Measurements from ENCODE around the gene DNAJB6. TPM values are rescaled to one million over a fixed set of nuclear protein-coding genes. Genes with fewer than 3 reads are reported as not detected.

The DNAJB6 gene
- total and polyA plus RNA-seq, 2 of the 4 experiments (the other 2 are of a cell fraction), result 93.4 to 165 TPM

DNA sequence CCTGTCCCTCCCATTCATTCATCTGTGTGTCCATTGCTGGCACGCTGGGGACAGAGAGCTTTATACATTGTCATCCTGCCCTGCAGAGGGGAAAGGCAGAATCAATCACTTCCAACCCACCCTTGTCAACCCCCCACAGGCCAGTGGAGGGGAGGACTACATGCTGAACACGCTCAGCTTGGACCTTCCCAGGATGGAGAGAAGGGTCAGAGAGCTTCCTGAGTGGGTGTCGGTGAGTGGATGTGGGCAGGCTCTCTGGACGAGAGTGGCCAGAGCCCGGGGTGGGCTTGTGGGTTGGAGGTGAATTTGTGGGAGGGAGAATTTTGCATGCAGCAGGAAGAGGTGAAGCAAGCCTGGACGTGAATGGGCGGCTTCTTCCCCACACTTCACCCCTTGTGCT is 93.9 kb downstream of the DNAJB6 start:
- no peak overlapping the region for H2BK20ac ChIP-seq (ENCODE audit: low read depth, low read length)
- H2BK5ac ChIP-seq (ENCODE audit: low read depth, low read length, poor library complexity, severe bottlenecking), result no peak overlapping the region
- ATAC-seq (ENCODE audit: low read depth) (no peak), DNase-seq (no peak)
- no peak overlapping the region for H2AFZ ChIP-seq (replicated peaks; ENCODE audit: low read length, poor library complexity)
- intact Hi-C loops (cut with micrococcal nuclease), result no loop called here
- no peak overlapping the region for H3K14ac ChIP-seq (replicated peaks; ENCODE audit: low read depth, low read length)
- no peak overlapping the region for H3K4me2 ChIP-seq (ENCODE audit: low read depth, low read length)
- ChIA-PET CTCF (no interaction called here), POLR2A (ENCODE audit: unreplicated experiment) (no interaction called here)
- no peak overlapping the region for H2AK9ac ChIP-seq (replicated peaks; ENCODE audit: low read depth, low read length, poor library complexity)
- BruUV-seq (replicated peaks), result no TSS peak
- H4K91ac ChIP-seq (ENCODE audit: insufficient read depth, low read depth, low read length), result no peak overlapping the region
- H2BK120ac ChIP-seq (ENCODE audit: low read depth, low read length), result no peak overlapping the region
- H3K9ac ChIP-seq (ENCODE audit: low read depth, low read length), result no peak overlapping the region
- H3K27me3 ChIP-seq (ENCODE audit: control insufficient read depth, insufficient read depth, low read length), result no peaks in the 10 kb centered on the region
- H3K18ac ChIP-seq (ENCODE audit: low read depth, low read length), result no peak overlapping the region
- H4K8ac ChIP-seq (ENCODE audit: low read depth in 2 of 2, low read length in 2 of 2), result no peak overlapping the region
- no peak overlapping the region for H3K4ac ChIP-seq (ENCODE audit: low read depth, low read length)
- dilution Hi-C loops (cut with HindIII; ENCODE audit: low sequenced_read_pairs, unreplicated experiment), result no loop called here
- H3K23ac ChIP-seq (ENCODE audit: low read depth, low read length), result no peak overlapping the region
- no peak overlapping the region for H2BK15ac ChIP-seq (ENCODE audit: low read depth, low read length)
- no peak overlapping the region for H4K5ac ChIP-seq (ENCODE audit: low read depth, low read length)
- H3K9me1 ChIP-seq (ENCODE audit: insufficient read depth, low read length), result peaks cover 7% of the 10 kb centered on the region; the same call in 1 of the 2 replicates
- no peaks in the 10 kb centered on the region for H3K79me1 ChIP-seq (ENCODE audit: low read depth in 1 of 2, low read length in 2 of 2)
- no peak overlapping the region for H3K56ac ChIP-seq (ENCODE audit: extremely low read depth, insufficient read depth, low read length)
- in situ Hi-C loops (cut with MboI; ENCODE audit: low sequenced_read_pairs), result no loop called here
- no peak overlapping the region for H3K4me3 ChIP-seq (ENCODE audit: insufficient read depth, low read depth, low read length)
- WGBS, 2 experiments (ENCODE audit: extremely low coverage in 2 of 2, insufficient read length in 1 of 2), result 100% methylated on average over 1 of the region's 7 CpGs; no CpG with 5 or more reads in 1 of the 2 experiments
- no peaks in the 10 kb centered on the region for H4K20me1 ChIP-seq (ENCODE audit: insufficient read depth, low read length)
- H3K36me3 ChIP-seq (ENCODE audit: control insufficient read depth, insufficient read depth, low read length), result no peaks in the 10 kb centered on the region
- H3K27ac ChIP-seq (ENCODE audit: insufficient read depth, low read length), result no peak overlapping the region
- no peak overlapping the region for H2AK5ac ChIP-seq (ENCODE audit: low read depth, low read length)
- no peaks in the 10 kb centered on the region for H3K9me3 ChIP-seq (ENCODE audit: control insufficient read depth, insufficient read depth, low read length)
- peaks cover 4% of the 10 kb centered on the region; the same call in 1 of the 2 replicates for H3K4me1 ChIP-seq (ENCODE audit: control insufficient read depth, insufficient read depth, low read length)
- no peak for TF ChIP-seq SMC3 (IDR thresholded peaks at IDR 0.05; ENCODE audit: low read depth, low read length)
- TF ChIP-seq BHLHE40 (IDR thresholded peaks at IDR 0.05; ENCODE audit: low read depth, low read length), result no peak
- no peak for TF ChIP-seq NFE2L2 (IDR thresholded peaks at IDR 0.05; ENCODE audit: low read depth, low read length)
- TF ChIP-seq, protein P1, sequence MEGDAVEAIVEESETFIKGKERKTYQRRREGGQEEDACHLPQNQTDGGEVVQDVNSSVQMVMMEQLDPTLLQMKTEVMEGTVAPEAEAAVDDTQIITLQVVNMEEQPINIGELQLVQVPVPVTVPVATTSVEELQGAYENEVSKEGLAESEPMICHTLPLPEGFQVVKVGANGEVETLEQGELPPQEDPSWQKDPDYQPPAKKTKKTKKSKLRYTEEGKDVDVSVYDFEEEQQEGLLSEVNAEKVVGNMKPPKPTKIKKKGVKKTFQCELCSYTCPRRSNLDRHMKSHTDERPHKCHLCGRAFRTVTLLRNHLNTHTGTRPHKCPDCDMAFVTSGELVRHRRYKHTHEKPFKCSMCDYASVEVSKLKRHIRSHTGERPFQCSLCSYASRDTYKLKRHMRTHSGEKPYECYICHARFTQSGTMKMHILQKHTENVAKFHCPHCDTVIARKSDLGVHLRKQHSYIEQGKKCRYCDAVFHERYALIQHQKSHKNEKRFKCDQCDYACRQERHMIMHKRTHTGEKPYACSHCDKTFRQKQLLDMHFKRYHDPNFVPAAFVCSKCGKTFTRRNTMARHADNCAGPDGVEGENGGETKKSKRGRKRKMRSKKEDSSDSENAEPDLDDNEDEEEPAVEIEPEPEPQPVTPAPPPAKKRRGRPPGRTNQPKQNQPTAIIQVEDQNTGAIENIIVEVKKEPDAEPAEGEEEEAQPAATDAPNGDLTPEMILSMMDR (conservative IDR thresholded peaks at IDR 0.05; ENCODE audit: low read depth, low read length), result no peak
- TF ChIP-seq CEBPB (IDR thresholded peaks at IDR 0.05; ENCODE audit: low read depth, low read length), result no peak
- no peak for TF ChIP-seq RFX5 (IDR thresholded peaks at IDR 0.05; ENCODE audit: low read depth, low read length)
- TF ChIP-seq, protein P2, sequence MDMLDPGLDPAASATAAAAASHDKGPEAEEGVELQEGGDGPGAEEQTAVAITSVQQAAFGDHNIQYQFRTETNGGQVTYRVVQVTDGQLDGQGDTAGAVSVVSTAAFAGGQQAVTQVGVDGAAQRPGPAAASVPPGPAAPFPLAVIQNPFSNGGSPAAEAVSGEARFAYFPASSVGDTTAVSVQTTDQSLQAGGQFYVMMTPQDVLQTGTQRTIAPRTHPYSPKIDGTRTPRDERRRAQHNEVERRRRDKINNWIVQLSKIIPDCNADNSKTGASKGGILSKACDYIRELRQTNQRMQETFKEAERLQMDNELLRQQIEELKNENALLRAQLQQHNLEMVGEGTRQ (IDR thresholded peaks at IDR 0.05; ENCODE audit: low read depth, low read length), result no peak
- no peak for TF ChIP-seq FOS (IDR thresholded peaks at IDR 0.05; ENCODE audit: low read depth, low read length)
- no peak for TF ChIP-seq MAFK (IDR thresholded peaks at IDR 0.05; ENCODE audit: low read depth, low read length)
- TF ChIP-seq, protein P3, sequence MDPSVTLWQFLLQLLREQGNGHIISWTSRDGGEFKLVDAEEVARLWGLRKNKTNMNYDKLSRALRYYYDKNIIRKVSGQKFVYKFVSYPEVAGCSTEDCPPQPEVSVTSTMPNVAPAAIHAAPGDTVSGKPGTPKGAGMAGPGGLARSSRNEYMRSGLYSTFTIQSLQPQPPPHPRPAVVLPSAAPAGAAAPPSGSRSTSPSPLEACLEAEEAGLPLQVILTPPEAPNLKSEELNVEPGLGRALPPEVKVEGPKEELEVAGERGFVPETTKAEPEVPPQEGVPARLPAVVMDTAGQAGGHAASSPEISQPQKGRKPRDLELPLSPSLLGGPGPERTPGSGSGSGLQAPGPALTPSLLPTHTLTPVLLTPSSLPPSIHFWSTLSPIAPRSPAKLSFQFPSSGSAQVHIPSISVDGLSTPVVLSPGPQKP (IDR thresholded peaks at IDR 0.05; ENCODE audit: borderline replicate concordance, low read depth, low read length), result no peak
- no peak for TF ChIP-seq RAD21 (IDR thresholded peaks at IDR 0.05; ENCODE audit: low read length)
- TF ChIP-seq MXI1 (IDR thresholded peaks at IDR 0.05; ENCODE audit: borderline replicate concordance, low read depth, low read length), result no peak
- no peak for TF ChIP-seq POLR2A (IDR thresholded peaks at IDR 0.05; ENCODE audit: low read depth, low read length)
- TF ChIP-seq MAZ (IDR thresholded peaks at IDR 0.05; ENCODE audit: borderline replicate concordance, low read depth, low read length), result no peak
- no peak for TF ChIP-seq CHD1 (IDR thresholded peaks at IDR 0.05; ENCODE audit: low read depth, low read length)
- no peak for TF ChIP-seq RCOR1 (IDR thresholded peaks at IDR 0.05; ENCODE audit: insufficient replicate concordance, low read length)

Measured in IMR-90 (cell line).